Ecto neural progenitor cell (in vitro differentiated cells): ENCODE results near the gene AMT.

Experiments used
- DNase-seq: peaks from one replicate; pipeline ENCODE4 v3.0.0-alpha.2; 2018; ENCODE audit warnings: low spot score

AMT gene

GRCh38 chr3:49387721-49388120 lies 34.6 kb downstream of the AMT start:
- no peak for DNase-seq

GRCh38 chr3:49386056-49386756 lies 36.1 kb downstream of the AMT start:
- no peak for DNase-seq

GRCh38 chr3:49385617-49386016 lies 36.7 kb downstream of the AMT start:
- DNase-seq: no peak

GRCh38 chr3:49383387-49383786 lies 38.9 kb downstream of the AMT start:
- no peak for DNase-seq

GRCh38 chr3:49378249-49378895 lies 43.9 kb downstream of the AMT start:
- DNase-seq: no peak

- DNase-seq: no peak
These were observed 44.8 kb downstream of the AMT start for GRCh38 chr3:49377483-49377882.

- no peak for DNase-seq
These were observed 50.3 kb downstream of the AMT start for GRCh38 chr3:49371946-49372345.

- DNase-seq: no peak
These were observed 51.5 kb downstream of the AMT start for GRCh38 chr3:49370585-49371290.
